NT2/D1 (cell line): ENCODE results near the gene DNAL1.

Experiments
- SUZ12 ChIP-seq: IDR thresholded peaks from 2 replicates; pipeline ENCODE4 v1.6.1; 2011; ENCODE audit not compliant: insufficient read length, insufficient read depth; ENCODE audit errors: extremely low read depth
- YY1 ChIP-seq: IDR thresholded peaks from 2 replicates; pipeline ENCODE4 v1.6.1; 2011; ENCODE audit not compliant: insufficient read length, insufficient read depth
- ZNF274 ChIP-seq: IDR thresholded peaks from 2 replicates; pipeline ENCODE4 v1.6.1; 2011; ENCODE audit warnings: mild to moderate bottlenecking, low read depth, low read length

GRCh38 chr14:73620268-73620667 is 24.5 kb upstream of the DNAL1 start:
- TF ChIP-seq YY1 (no peak), ZNF274 (no peak), SUZ12 (no peak)
